ENCODE results near the gene RAX2. TPM values are rescaled to one million over a fixed set of nuclear protein-coding genes. Genes with fewer than 3 reads are reported as not detected.
A peak's percentile ranks its signal among the peaks of the same experiment; 100 is the strongest.

The RAX2 gene
- total and polyA plus RNA-seq, 9 of the 15 experiments (the other 6 are each of a cell fraction or from before 2014, with no cell fraction given): not detected

- Histone ChIP-seq H2AFZ (ENCODE audit: low read depth, low read length) (no peak overlapping the region), H4K20me1 (replicated peaks; ENCODE audit: control insufficient read depth, insufficient read depth, low read length) (no peaks in the 10 kb centered on the region), H3K4me3 (no peak overlapping the region), H3K9ac (ENCODE audit: insufficient read depth in 1 of 2, low read depth in 2 of 2, low read length in 2 of 2) (no peak overlapping the region), H3K27ac (ENCODE audit: extremely low read depth, low read depth, low read length) (no peak overlapping the region), H3K36me3 (ENCODE audit: control insufficient read depth, insufficient read depth, low read length) (peaks cover 28% of the 10 kb centered on the region; the same call in 2 of the 3 replicates), H3K9me3 (replicated peaks; ENCODE audit: control insufficient read depth, insufficient read depth, low read depth, low read length) (peaks cover 20% of the 10 kb centered on the region), H3K9me1 (ENCODE audit: control insufficient read depth, insufficient read depth, low read length) (no peaks in the 10 kb centered on the region), H3K79me2 (ENCODE audit: control insufficient read depth, insufficient read depth, low read length) (peaks cover 18% of the 10 kb centered on the region), H3K4me2 (ENCODE audit: insufficient read depth, low read length) (no peak overlapping the region), H3K4me1 (replicated peaks in 1 of 2; ENCODE audit: control insufficient read depth in 2 of 2, insufficient read depth in 2 of 2, low read length in 2 of 2) (peaks cover 0 to 45% of the 10 kb centered on the region in 2 experiments; a peak in 2 of 5 replicates), H3K27me3 (ENCODE audit: control insufficient read depth in 2 of 2, insufficient read depth in 2 of 2, low read length in 2 of 2) (no peaks in the 10 kb centered on the region)
- ChIA-PET POLR2A (interaction anchor here (0.6 to 1.1 kb wide), 4 partner anchors 9 to 21 kb away, joined by 3 to 4 read pairs (median 3); partner anchors contain the start of gene MRPL54), CTCF (ENCODE audit: low intra/inter-chr PET ratio) (no interaction called here)
- in situ Hi-C loops (cut with MboI): no loop called here
- no TSS peak for BruUV-seq (replicated peaks)
- intact Hi-C loops (cut with micrococcal nuclease): loop anchor here (10.0 kb wide), 1 partner anchor 61 kb away; no protein-coding TSS in a partner anchor
- FAIRE-seq (no peak), DNase-seq (ENCODE audit: extremely low read depth in 1 of 4, low spot score in 3 of 4) (peak; percentile 37 to 57 (median 49)), ATAC-seq (peak; percentile 58)
- WGBS (ENCODE audit: insufficient coverage, low coverage, missing lambda C conversion rate): 93% methylated on average over 37 of the region's 49 CpGs
- TF ChIP-seq ZNF449 (CRISPR knock-in tag; IDR thresholded peaks at IDR 0.05): no peak
- TF ChIP-seq ZNF740 (CRISPR knock-in tag; IDR thresholded peaks at IDR 0.05): no peak
- no peak for TF ChIP-seq ZNF740 (tag; IDR thresholded peaks at IDR 0.05)
- peak; percentile 64; the same call in 1 of the 2 replicates for TF ChIP-seq ATF3 (IDR thresholded peaks at IDR 0.05)
- no peak for TF ChIP-seq ATF3 (CRISPR knock-in tag; conservative IDR thresholded peaks at IDR 0.05)
- no peak for TF ChIP-seq HOXB6 (CRISPR knock-in tag; IDR thresholded peaks at IDR 0.05; ENCODE audit: borderline replicate concordance)
- TF ChIP-seq ZNF184 (CRISPR knock-in tag; IDR thresholded peaks at IDR 0.05): no peak
- no peak for TF ChIP-seq MYC (IDR thresholded peaks at IDR 0.05; ENCODE audit: low read depth, low read length)
- TF ChIP-seq MYC (CRISPR knock-in tag; IDR thresholded peaks at IDR 0.05; ENCODE audit: borderline replicate concordance, low read depth): no peak
- no peak for TF ChIP-seq MBD1 (CRISPR knock-in tag; IDR thresholded peaks at IDR 0.05)
- peak; percentile 100 for TF ChIP-seq ZBTB33 (CRISPR knock-in tag; IDR thresholded peaks at IDR 0.05)
- TF ChIP-seq RBBP5 (IDR thresholded peaks at IDR 0.05; ENCODE audit: borderline replicate concordance, insufficient read depth, low read length, poor library complexity, severe bottlenecking): no peak
Measured at GRCh38 chr19:3783660-3784584, 11.9 kb upstream of the RAX2 start.

All from K562 (cell line).